Stomach (tissue), 9 donors: ENCODE measurements around the gene GNA15. TPM values are rescaled to one million over a fixed set of nuclear protein-coding genes. Genes with fewer than 3 reads are reported as not detected.

Source experiments
- DNase-seq, 2 donors: peaks; one replicate each; pipeline versions ENCODE4 v3.0.0 to v3.0.0-alpha.2; 2013 to 2019
- H3K27ac ChIP-seq, 5 donors: fragments of 200-600 bp in 4 of 5; sonication (generic) in 4 of 5; one replicate each; pipeline ENCODE4 v1.5.1; 2013 to 2019; ENCODE audit warnings: mild to moderate bottlenecking in 1 of 5, moderate library complexity in 1 of 5
- H3K27me3 ChIP-seq, 3 donors: fragments of 200-600 bp; sonication (generic); one replicate each; pipeline ENCODE4 v1.5.1; 2017 to 2019; ENCODE audit warnings: mixed run types in 1 of 3
- H3K36me3 ChIP-seq, 4 donors: fragments of 200-600 bp; sonication (generic); 1 replicate in 3 of 4; 2 replicates in 1 of 4; pipeline ENCODE4 v1.5.1; 2016 to 2019
- H3K4me1 ChIP-seq, 4 donors: fragments of 200-600 bp; sonication (generic); one replicate each; pipeline ENCODE4 v1.5.1; 2016 to 2019
- H3K4me3 ChIP-seq, 4 donors: fragments of 200-600 bp; sonication (generic) in 3 of 4; one replicate each; pipeline ENCODE4 v1.5.1; 2016 to 2019; ENCODE audit warnings: mild to moderate bottlenecking in 1 of 4
- H3K9me3 ChIP-seq, 4 donors: fragments of 200-600 bp; sonication (generic); one replicate each; pipeline ENCODE4 v1.5.1; 2016 to 2019
- CTCF ChIP-seq, 7 experiments: fragments of 450-650 bp in 4 of 7; fragments of 200-600 bp in 3 of 7; sonication (generic) in 3 of 7; IDR thresholded peaks; one replicate each; pipeline ENCODE4 v1.5.1; 2016 to 2019; ENCODE audit warnings: antibody characterized with exemption in 7 of 7, control low read depth in 2 of 7, mild to moderate bottlenecking in 1 of 7
- EP300 ChIP-seq: sonication (generic); formaldehyde crosslinking; IDR thresholded peaks from one replicate; pipeline ENCODE4 v1.6.1; 2017; ENCODE audit warnings: antibody characterized with exemption
- POLR2A ChIP-seq, 4 donors: fragments of 450-650 bp; IDR thresholded peaks; one replicate each; pipeline ENCODE4 v1.6.1; 2016; ENCODE audit warnings: antibody characterized with exemption in 4 of 4, control low read depth in 2 of 4, mild to moderate bottlenecking in 1 of 4, moderate library complexity in 1 of 4
- POLR2AphosphoS5 ChIP-seq, 3 donors: sonication (generic); formaldehyde crosslinking; IDR thresholded peaks; one replicate each; pipeline ENCODE4 v1.6.1; 2016; ENCODE audit warnings: antibody characterized with exemption in 3 of 3
- WGBS, 5 donors: extraction: QIAGEN DNeasy Blood & Tissue Kit in 3 of 5; methylation state at CpG; one replicate each; pipeline versions ENCODE4 v1.1.5 to v1.1.7; 2013 to 2018; 5-methylcytosine and 5-hydroxymethylcytosine counted together
- intact Hi-C: fragments of 100-400 bp; cut with DNase I; formaldehyde crosslinking; loops from one replicate; pipeline ENCODE4 v1.15.1; 2023; ENCODE audit warnings: low total_unique reads
- polyA plus RNA-seq, 3 donors: library from polyadenylated mRNA; stranded (reverse); fragments of 200-250 nt; gene quantifications; one replicate each; pipeline ENCODE4 v1.2.3, GENCODE V29; 2013
- total RNA-seq, 5 donors: library from RNA; depleted of rRNA; stranded (reverse); fragments of >200 nt; gene quantifications; one replicate each; pipeline versions ENCODE4 v1.1.0 to v1.2.3, GENCODE V29; 2014 to 2016
- donor health status: healthy with polysubstance abuse.
- donor health status: Bipolar disorder and iron deficiency.
- donor health status: healthy.

The GNA15 gene
- total and polyA plus RNA-seq, 8 donors, result 0.45 to 15.1 (median 4.8) TPM; not detected in 2

GRCh38 chr19:3115916-3116602 is 19.8 kb upstream of the GNA15 start:
- Histone ChIP-seq H3K36me3 (peaks cover 30 to 99% (median 94%) of the 10 kb centered on the region in 4 donors), H3K27ac (no peak overlapping the region), H3K4me1 (no peaks in the 10 kb centered on the region), H3K9me3 (no peaks in the 10 kb centered on the region), H3K4me3 (no peak overlapping the region), H3K27me3 (no peaks in the 10 kb centered on the region)
- TF ChIP-seq EP300, result no peak
- TF ChIP-seq POLR2AphosphoS5 (IDR thresholded peaks at IDR 0.05), result no peak
- TF ChIP-seq CTCF (IDR thresholded peaks at IDR 0.05), result no peak
- no peak for TF ChIP-seq POLR2A (IDR thresholded peaks at IDR 0.05)
- intact Hi-C loops, result no loop called here
- no peak for DNase-seq
- 86 to 94% (median 89%) methylated on average over 17 to 24 of the region's 24 CpGs for WGBS, 5 donors

- TF ChIP-seq POLR2AphosphoS5 (IDR thresholded peaks at IDR 0.05), result no peak
- no peak for TF ChIP-seq EP300
- TF ChIP-seq CTCF (IDR thresholded peaks at IDR 0.05), result no peak
- TF ChIP-seq POLR2A (IDR thresholded peaks at IDR 0.05), result no peak
- H3K9me3 ChIP-seq, result no peaks in the 10 kb centered on the region
- no peak for DNase-seq
- H3K4me3 ChIP-seq, result no peak overlapping the region
- 87 to 92% (median 90%) methylated on average over 9 to 21 of the region's 21 CpGs for WGBS, 5 donors
- H3K27me3 ChIP-seq, result no peaks in the 10 kb centered on the region
- intact Hi-C loops, result no loop called here
- H3K27ac ChIP-seq, result no peak overlapping the region
- no peaks in the 10 kb centered on the region for H3K4me1 ChIP-seq
- peaks cover 27 to 99% (median 94%) of the 10 kb centered on the region in 4 donors for H3K36me3 ChIP-seq
These were observed 19.2 kb upstream of the GNA15 start for GRCh38 chr19:3116621-3117020.

GRCh38 chr19:3117716-3118115 is 18.1 kb upstream of the GNA15 start:
- no peak for TF ChIP-seq EP300
- TF ChIP-seq POLR2A (IDR thresholded peaks at IDR 0.05), result no peak
- TF ChIP-seq CTCF (IDR thresholded peaks at IDR 0.05), result no peak
- TF ChIP-seq POLR2AphosphoS5 (IDR thresholded peaks at IDR 0.05), result no peak
- Histone ChIP-seq H3K27ac (no peak overlapping the region), H3K36me3 (peaks cover 27 to 99% (median 97%) of the 10 kb centered on the region in 4 donors), H3K27me3 (no peaks in the 10 kb centered on the region), H3K4me3 (no peak overlapping the region), H3K9me3 (no peaks in the 10 kb centered on the region), H3K4me1 (no peaks in the 10 kb centered on the region)
- no peak for DNase-seq
- intact Hi-C loops, result no loop called here
- 91 to 93% (median 92%) methylated on average over 15 to 20 of the region's 20 CpGs for WGBS, 5 donors

- H3K27me3 ChIP-seq, result no peaks in the 10 kb centered on the region
- no peak overlapping the region for H3K27ac ChIP-seq
- no peak overlapping the region for H3K4me3 ChIP-seq
- TF ChIP-seq EP300 (no peak), POLR2A (IDR thresholded peaks at IDR 0.05) (no peak), POLR2AphosphoS5 (IDR thresholded peaks at IDR 0.05) (no peak), CTCF (IDR thresholded peaks at IDR 0.05) (no peak)
- 89 to 94% (median 92%) methylated on average over 36 to 42 of the region's 42 CpGs for WGBS, 5 donors
- DNase-seq, result no peak
- H3K4me1 ChIP-seq, result peaks cover 0 to 3% (median 0%) of the 10 kb centered on the region in 4 donors
- H3K36me3 ChIP-seq, result peaks cover 24 to 96% (median 94%) of the 10 kb centered on the region in 4 donors
- intact Hi-C loops, result no loop called here
- H3K9me3 ChIP-seq, result no peaks in the 10 kb centered on the region
These were observed 17.4 kb upstream of the GNA15 start for GRCh38 chr19:3118232-3119070.
